Common myeloid progenitor, CD34-positive (primary cell): Measurements from ENCODE around the gene BEAN1.

Experiments
- CTCF ChIA-PET: fragments of 350-600 bp; sonication (Branson Sonifier 250); formaldehyde crosslinking; loops from one replicate; lab custom pipeline; 2021; ENCODE audit warnings: antibody characterized with exemption; lab: Charles Lee
- POLR2A ChIA-PET: fragments of 350-600 bp; sonication (Branson Sonifier 250); formaldehyde crosslinking; loops from one replicate; lab custom pipeline; 2021; ENCODE audit warnings: antibody characterized with exemption; lab: Charles Lee
- DNase-seq, 3 donors: peaks; one replicate each; pipeline versions ENCODE4 v3.0.0 to v3.0.0-alpha.2; 2013
- H3K27ac ChIP-seq, 2 experiments: 1 replicate in 1 of 2; 2 replicates in 1 of 2; pipeline ENCODE4 v1.7.0; 2013; ENCODE audit warnings: inconsistent platforms in 2 of 2, low read length in 2 of 2, mild to moderate bottlenecking in 2 of 2, low read depth in 1 of 2, moderate library complexity in 1 of 2; ENCODE audit not compliant: severe bottlenecking in 2 of 2, insufficient read depth in 1 of 2, poor library complexity in 1 of 2
- H3K27me3 ChIP-seq, 5 experiments: replicated peaks in 2 of 5; 1 replicate in 3 of 5; 2 replicates in 2 of 5; pipeline versions ENCODE4 v1.6.1 to v1.7.0; 2013; ENCODE audit warnings: low read length in 4 of 5, mild to moderate bottlenecking in 2 of 5, moderate library complexity in 2 of 5, inconsistent platforms in 1 of 5; ENCODE audit not compliant: insufficient read depth in 5 of 5, control insufficient read depth in 4 of 5
- H3K36me3 ChIP-seq, 4 experiments: 1 replicate in 2 of 4; 2 replicates in 2 of 4; pipeline versions ENCODE4 v1.6.1 to v1.7.0; 2013; ENCODE audit warnings: low read length in 3 of 4, control low read depth in 1 of 4, mild to moderate bottlenecking in 1 of 4; ENCODE audit not compliant: control insufficient read depth in 4 of 4, insufficient read depth in 4 of 4
- H3K4me1 ChIP-seq, 4 experiments: 1 replicate in 3 of 4; 2 replicates in 1 of 4; pipeline versions ENCODE4 v1.6.1 to v1.7.1; 2013; ENCODE audit warnings: low read length in 3 of 4, mild to moderate bottlenecking in 3 of 4, control low read depth in 1 of 4, inconsistent platforms in 1 of 4, moderate library complexity in 1 of 4; ENCODE audit not compliant: control insufficient read depth in 4 of 4, insufficient read depth in 4 of 4; ENCODE audit errors: control extremely low read depth in 1 of 4
- H3K4me3 ChIP-seq, 7 experiments: 1 replicate in 4 of 7; 2 replicates in 3 of 7; pipeline versions ENCODE4 v1.5.1 to v1.7.0; 2013; ENCODE audit warnings: mild to moderate bottlenecking in 7 of 7, low read length in 6 of 7, moderate library complexity in 6 of 7, inconsistent platforms in 2 of 7, low read depth in 2 of 7, control low read depth in 1 of 7; ENCODE audit not compliant: insufficient read depth in 4 of 7, control insufficient read depth in 1 of 7; ENCODE audit errors: extremely low read depth in 1 of 7
- H3K9me3 ChIP-seq, 5 experiments: 1 replicate in 4 of 5; 2 replicates in 1 of 5; pipeline versions ENCODE4 v1.6.1 to v1.7.1; 2013; ENCODE audit warnings: low read length in 4 of 5, mild to moderate bottlenecking in 2 of 5, inconsistent platforms in 1 of 5, low read depth in 1 of 5, moderate library complexity in 1 of 5; ENCODE audit not compliant: control insufficient read depth in 4 of 5, insufficient read depth in 2 of 5; ENCODE audit errors: control extremely low read depth in 1 of 5
- WGBS: methylation state at CpG from one replicate; pipeline ENCODE4 v1.1.5; 2013; ENCODE audit not compliant: insufficient coverage; 5-methylcytosine and 5-hydroxymethylcytosine counted together

The BEAN1 gene

DNA sequence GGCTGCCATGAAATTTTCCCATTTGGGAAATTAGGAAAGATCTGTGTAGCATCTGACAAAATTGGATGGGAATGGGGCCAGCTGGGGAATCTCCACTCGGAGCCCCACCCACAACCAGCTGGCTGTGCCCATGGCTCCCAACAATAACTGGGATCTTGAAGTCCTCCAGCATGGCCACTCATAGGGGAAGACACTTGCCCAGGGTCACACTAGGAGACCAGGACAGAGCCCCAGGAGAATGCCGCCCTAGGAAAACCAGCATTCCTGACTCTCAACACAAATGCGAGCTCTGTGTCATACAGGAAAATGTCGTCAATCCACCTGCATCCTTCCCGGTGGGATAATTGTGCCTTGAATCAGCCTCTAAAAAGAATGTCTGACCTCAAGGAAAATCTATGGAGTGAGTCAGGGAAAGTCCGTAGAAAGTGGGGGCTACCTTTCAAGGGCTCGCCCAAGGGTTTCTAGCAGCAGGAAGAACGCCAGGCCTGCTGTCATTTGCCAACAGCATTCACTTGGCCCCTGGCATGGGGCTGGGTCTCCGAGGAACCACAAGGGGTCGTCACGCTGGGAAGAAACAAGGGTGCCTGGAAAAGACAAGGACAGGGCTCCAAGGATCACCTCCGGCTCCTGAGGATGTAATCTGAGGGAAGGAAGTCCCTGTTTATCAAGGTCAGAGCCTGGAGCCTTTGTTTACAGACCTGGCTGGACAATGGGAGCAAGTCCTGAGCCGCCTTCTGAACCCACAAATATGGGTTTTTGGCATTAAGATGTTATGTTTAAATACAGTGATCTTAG lies 44.7 kb upstream of the BEAN1 start:
- Histone ChIP-seq H3K27ac (no peak overlapping the region), H3K9me3 (no peaks in the 10 kb centered on the region), H3K27me3 (no peaks in the 10 kb centered on the region), H3K36me3 (no peaks in the 10 kb centered on the region), H3K4me1 (no peaks in the 10 kb centered on the region), H3K4me3 (no peak overlapping the region)
- no peak for DNase-seq
- 94% methylated on average over 12 of the region's 13 CpGs for WGBS
- POLR2A ChIA-PET: no interaction called here
- CTCF ChIA-PET: interaction anchor here (0.8 kb wide), 1 partner anchor 12 kb away, joined by 3 read pairs; no protein-coding TSS in a partner anchor

GRCh38 chr16:66382966-66383299 lies 44.2 kb upstream of the BEAN1 start:
- POLR2A ChIA-PET: no interaction called here
- no peaks in the 10 kb centered on the region for H3K9me3 ChIP-seq
- CTCF ChIA-PET: interaction anchor here (2.5 kb wide), 1 partner anchor 22 kb away, joined by 9 read pairs; no protein-coding TSS in a partner anchor
- WGBS: 100% methylated on average over 2 of the region's 3 CpGs
- H3K4me3 ChIP-seq: no peak overlapping the region
- H3K27me3 ChIP-seq: no peaks in the 10 kb centered on the region
- H3K36me3 ChIP-seq: no peaks in the 10 kb centered on the region
- no peak overlapping the region for H3K27ac ChIP-seq
- DNase-seq: no peak
- H3K4me1 ChIP-seq: no peaks in the 10 kb centered on the region

GRCh38 chr16:66383551-66383950 lies 43.5 kb upstream of the BEAN1 start:
- POLR2A ChIA-PET: no interaction called here
- H3K27me3 ChIP-seq: no peaks in the 10 kb centered on the region
- no peak for DNase-seq
- H3K36me3 ChIP-seq: no peaks in the 10 kb centered on the region
- no peaks in the 10 kb centered on the region for H3K4me1 ChIP-seq
- CTCF ChIA-PET: interaction anchor here (1.2 to 2.5 kb wide), 2 partner anchors 22 to 77 kb away, joined by 3 to 9 read pairs; no protein-coding TSS in a partner anchor
- 94% methylated on average over 4 of the region's 4 CpGs for WGBS
- no peak overlapping the region for H3K27ac ChIP-seq
- H3K4me3 ChIP-seq: no peak overlapping the region
- H3K9me3 ChIP-seq: no peaks in the 10 kb centered on the region

GRCh38 chr16:66385415-66385814 lies 41.7 kb upstream of the BEAN1 start:
- Histone ChIP-seq H3K4me1 (no peaks in the 10 kb centered on the region), H3K9me3 (no peaks in the 10 kb centered on the region), H3K4me3 (no peak overlapping the region), H3K27ac (no peak overlapping the region), H3K36me3 (no peaks in the 10 kb centered on the region), H3K27me3 (no peaks in the 10 kb centered on the region)
- CTCF ChIA-PET: interaction anchor here (0.8 to 2.5 kb wide), 3 partner anchors 14 to 143 kb away, joined by 4 to 9 read pairs (median 7); no protein-coding TSS in a partner anchor
- WGBS: 100% methylated on average over 2 of the region's 4 CpGs
- POLR2A ChIA-PET: no interaction called here
- DNase-seq: no peak

DNA sequence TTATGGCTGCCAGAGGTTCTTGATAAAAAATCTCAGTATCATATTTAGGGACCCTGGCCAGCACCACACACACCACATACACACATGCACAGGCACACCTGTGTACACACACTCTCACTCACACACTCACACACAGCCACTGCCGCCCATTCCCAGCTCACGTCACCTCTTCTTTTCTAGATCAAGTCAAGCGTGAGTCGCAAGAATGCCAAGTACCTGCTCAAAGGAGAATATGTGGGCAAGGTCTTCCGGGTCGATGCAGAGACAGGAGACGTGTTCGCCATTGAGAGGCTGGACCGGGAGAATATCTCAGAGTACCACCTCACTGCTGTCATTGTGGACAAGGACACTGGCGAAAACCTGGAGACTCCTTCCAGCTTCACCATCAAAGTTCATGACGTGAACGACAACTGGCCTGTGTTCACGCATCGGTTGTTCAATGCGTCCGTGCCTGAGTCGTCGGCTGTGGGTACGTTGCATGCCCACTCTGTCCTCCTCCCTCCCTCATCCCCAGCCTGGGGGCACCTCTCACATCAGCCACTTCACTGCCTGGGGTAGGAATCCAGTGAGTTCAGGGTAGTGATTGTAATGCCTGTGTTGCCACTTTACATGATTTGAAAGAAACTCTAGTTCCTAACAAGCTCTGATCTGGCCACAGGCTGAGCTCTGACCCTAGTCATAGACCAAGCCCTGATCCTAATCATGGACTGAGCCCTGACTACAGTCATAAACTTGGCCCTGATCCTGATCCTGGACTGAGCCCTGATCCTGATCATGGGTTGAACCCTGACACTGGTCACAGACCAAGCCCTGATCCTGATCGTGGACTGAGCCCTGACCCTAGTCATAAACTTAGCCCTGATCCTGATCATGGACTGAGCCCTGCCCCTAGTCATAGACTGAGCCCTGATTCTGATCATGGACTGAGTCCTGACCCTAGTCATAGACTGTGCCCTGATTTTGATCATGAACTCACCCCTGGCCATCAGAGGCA lies 40.2 kb upstream of the BEAN1 start:
- POLR2A ChIA-PET: no interaction called here
- no peaks in the 10 kb centered on the region for H3K36me3 ChIP-seq
- CTCF ChIA-PET: interaction anchor here (1.5 to 1.7 kb wide), 2 partner anchors 16 to 24 kb away, joined by 4 to 7 read pairs; no protein-coding TSS in a partner anchor
- H3K9me3 ChIP-seq: no peaks in the 10 kb centered on the region
- H3K27me3 ChIP-seq: no peaks in the 10 kb centered on the region
- H3K27ac ChIP-seq: no peak overlapping the region
- 94% methylated on average over 19 of the region's 20 CpGs for WGBS
- no peak overlapping the region for H3K4me3 ChIP-seq
- no peak for DNase-seq
- no peaks in the 10 kb centered on the region for H3K4me1 ChIP-seq

DNA sequence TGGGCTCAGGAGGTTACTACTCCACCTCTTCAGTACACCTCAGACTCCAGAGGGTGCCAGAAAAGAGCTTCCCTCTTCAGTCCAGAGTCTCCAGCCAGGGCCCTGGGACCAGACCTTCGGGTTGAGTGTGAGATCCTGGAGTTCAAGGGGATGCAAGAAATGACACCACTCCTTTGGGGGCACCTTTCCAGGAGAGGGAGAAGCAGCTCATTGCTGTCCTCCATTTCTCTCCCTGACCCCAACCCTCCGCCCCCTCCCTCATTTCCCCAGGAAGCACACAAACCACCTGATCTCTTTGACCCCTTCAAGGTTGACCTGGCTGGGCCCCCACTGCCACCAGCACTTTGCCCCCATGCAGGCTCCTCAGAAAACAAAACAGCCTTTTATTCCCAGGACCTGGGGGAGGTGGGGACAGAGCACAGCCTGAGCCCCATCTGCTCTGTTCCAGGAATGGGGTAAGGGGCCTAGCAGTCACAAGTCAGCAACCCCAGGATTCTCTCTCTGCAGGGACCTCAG lies 39.2 kb upstream of the BEAN1 start:
- POLR2A ChIA-PET: no interaction called here
- 40% methylated on average over 1 of the region's 2 CpGs for WGBS
- no peaks in the 10 kb centered on the region for H3K36me3 ChIP-seq

More for the DNA sequence above, 39.2 kb upstream of the BEAN1 start:
- no peaks in the 10 kb centered on the region for H3K9me3 ChIP-seq
- no peak overlapping the region for H3K27ac ChIP-seq
- CTCF ChIA-PET: interaction anchor here (1.0 kb wide), 1 partner anchor 17 kb away, joined by 3 read pairs; no protein-coding TSS in a partner anchor
- DNase-seq: no peak
- no peak overlapping the region for H3K4me3 ChIP-seq
- no peaks in the 10 kb centered on the region for H3K27me3 ChIP-seq
- peaks cover 0 to 4% (median 0%) of the 10 kb centered on the region in 4 experiments for H3K4me1 ChIP-seq
